ENCODE measurements around the gene LPAR4.
"Not testable (repeated sequence)": the region's sequence is repeated elsewhere in the genome, so short reads cannot be mapped to it uniquely, and the experiment has no call there.

The LPAR4 gene

DNA sequence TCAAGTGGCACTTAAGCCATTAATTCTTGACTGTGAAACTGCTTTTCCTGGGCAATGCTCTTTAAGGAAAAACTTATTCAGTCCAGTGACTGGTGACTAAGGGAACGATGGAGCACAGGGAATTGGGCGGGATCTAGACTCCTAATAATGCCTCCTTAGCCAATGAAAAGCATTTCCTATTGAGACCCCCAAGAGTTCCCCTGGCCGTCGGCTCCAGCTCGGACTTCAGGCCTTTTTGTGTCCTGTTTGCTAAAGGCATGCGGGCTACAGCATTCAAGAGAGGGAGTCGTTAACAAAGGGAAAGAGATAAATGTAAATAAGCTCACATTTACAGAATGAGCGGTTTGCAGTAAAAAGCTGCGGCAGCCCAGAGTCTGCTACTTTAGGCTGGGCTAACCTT is at the start of gene LPAR4:
Gene LPAR4 (plus strand): TSS at position 232 of the 400 bp plus-strand sequence. CDS start 7,150 bp downstream, outside the sequence.
- DNase-seq = no peak

DNA sequence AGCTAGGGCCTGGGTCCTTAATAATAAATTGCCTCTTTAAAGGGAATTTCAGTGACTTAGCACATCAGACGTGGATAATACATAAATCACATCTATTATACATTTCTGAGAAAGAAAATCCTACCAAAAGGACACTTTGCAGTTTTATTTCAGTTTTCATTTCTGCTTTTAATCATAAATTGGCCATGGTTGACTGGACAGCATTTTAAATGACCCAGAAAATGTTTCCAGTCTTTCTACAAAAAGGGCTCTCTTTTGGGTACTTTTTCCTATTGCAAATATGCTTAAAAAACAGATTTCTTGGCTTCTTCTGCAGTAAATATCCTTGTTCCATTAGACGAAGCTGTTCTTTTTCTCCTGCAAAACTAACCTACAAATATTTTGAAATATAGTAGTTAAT is 41.4 kb upstream of the LPAR4 start:
- no peak for DNase-seq

GRCh38 chrX:78708262-78708661 is 39.3 kb upstream of the LPAR4 start:
- peak; percentile 1 for DNase-seq

- no peak for DNase-seq
These were observed 38.7 kb upstream of the LPAR4 start for GRCh38 chrX:78708816-78709215.

GRCh38 chrX:78710171-78710570 is 37.3 kb upstream of the LPAR4 start:
- DNase-seq = no peak

- DNase-seq = no peak
These were observed 35.2 kb upstream of the LPAR4 start for GRCh38 chrX:78712336-78712735.

- DNase-seq = no peak
These were observed 22.2 kb upstream of the LPAR4 start for GRCh38 chrX:78725287-78725686.

- DNase-seq = no peak
These were observed 1.0 kb upstream of the LPAR4 start for GRCh38 chrX:78746496-78746895.

GRCh38 chrX:78747971-78748370 is 451 bp downstream of the LPAR4 start:
- DNase-seq = no peak

- no peak for DNase-seq
These were observed 1.3 kb downstream of the LPAR4 start for GRCh38 chrX:78748846-78749245.

DNA sequence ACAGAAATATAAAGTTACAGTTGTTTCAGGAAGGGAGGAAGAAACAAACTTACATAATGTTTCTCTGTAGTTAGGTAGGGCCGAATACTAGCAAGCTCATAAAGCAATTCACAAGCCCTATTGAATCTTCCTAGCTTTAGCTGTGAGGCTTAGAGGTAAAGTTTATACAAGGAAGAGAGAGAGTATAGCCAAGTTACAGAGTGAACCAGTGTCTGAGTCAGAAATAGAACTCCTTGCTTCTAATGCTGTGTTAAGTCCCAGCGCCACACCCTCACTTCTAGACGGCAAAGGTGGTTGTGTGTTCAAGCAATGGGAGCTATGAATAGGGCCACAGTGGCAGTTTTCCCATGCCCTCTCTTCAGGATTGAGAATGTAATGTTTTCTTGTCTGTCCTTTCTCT is 6.1 kb downstream of the LPAR4 start:
- DNase-seq = no peak

GRCh38 chrX:78754917-78755316 is 7.4 kb downstream of the LPAR4 start:
- no peak for DNase-seq

- DNase-seq = no peak
These were observed 11.6 kb downstream of the LPAR4 start for GRCh38 chrX:78759081-78759480.

- DNase-seq = no peak
These were observed 21.7 kb downstream of the LPAR4 start for GRCh38 chrX:78769101-78769755.

DNA sequence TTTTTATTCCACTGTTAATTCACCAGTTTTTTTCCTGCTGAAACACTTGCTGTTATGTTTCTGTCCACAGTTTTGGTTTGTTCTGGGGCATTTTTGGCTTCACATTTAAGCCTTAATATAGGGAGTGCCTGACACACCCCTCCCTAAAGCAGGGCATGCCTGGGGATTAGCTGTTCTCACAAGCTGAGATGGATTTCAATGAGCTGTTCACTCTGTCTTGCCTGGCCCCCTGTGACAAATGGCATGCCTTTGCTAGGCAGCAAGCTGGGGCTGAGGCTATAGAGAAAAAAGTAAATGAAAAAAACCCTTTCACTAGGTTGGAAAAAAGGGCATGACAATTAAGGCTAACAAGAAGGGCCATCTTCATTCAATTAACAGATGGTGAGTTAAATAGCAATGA is 22.4 kb downstream of the LPAR4 start:
- no peak for DNase-seq

DNA sequence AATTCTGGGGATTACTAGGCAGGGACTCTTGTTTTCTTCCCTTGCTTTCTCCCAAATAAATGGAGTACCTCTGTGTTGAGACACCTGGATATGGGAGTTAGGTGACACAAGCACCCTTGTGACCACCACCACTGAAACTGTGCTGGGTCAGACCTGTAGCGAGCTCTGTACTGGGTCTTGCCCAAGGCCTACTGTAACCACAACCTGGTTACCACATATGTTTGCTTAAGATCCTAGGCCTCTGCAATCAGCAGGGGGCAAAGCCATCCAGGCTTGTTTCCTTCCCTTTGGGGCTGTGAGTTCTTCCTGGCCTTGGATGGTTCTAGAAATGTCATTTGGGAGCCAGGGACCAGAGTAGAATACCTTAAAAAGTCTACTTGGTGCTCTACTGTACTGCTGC is 49.4 kb downstream of the LPAR4 start:
- no peak for DNase-seq

GRCh38 chrX:78800114-78800513 is 52.6 kb downstream of the LPAR4 start:
- no peak for DNase-seq

- no peak for DNase-seq
These were observed 53.2 kb downstream of the LPAR4 start for GRCh38 chrX:78800694-78801093.

GRCh38 chrX:78801522-78801921 is 54.0 kb downstream of the LPAR4 start:
- no peak for DNase-seq

DNA sequence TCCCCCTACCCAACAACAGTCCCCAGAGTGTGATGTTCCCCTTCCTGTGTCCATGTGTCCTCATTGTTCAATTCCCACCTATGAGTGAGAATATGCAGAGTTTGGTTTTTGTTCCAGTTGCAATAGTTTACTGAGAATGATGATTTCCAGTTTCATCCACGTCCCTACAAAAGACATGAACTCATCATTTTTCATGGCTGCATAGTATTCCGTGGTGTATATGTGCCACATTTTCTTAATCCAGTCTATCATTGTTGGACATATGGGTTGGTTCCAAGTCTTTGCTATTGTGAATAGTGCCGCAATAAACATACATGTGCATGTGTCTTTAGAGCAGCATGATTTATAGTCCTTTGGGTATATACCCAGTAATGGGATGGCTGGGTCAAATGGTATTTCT is 55.0 kb downstream of the LPAR4 start:
- not testable (repeated sequence) for DNase-seq
